Stimulated activated CD4-positive, alpha-beta T cell treated with anti-CD3 and anti-CD28 coated beads, Interleukin-2, amount 100 ng/mL, for 48 hours (primary cell): ENCODE measurements around the gene ATAD1.

Experiments
- DNase-seq, 2 donors: peaks; one replicate each; pipeline ENCODE4 v3.0.0-alpha.2; 2020

ATAD1 gene

DNA sequence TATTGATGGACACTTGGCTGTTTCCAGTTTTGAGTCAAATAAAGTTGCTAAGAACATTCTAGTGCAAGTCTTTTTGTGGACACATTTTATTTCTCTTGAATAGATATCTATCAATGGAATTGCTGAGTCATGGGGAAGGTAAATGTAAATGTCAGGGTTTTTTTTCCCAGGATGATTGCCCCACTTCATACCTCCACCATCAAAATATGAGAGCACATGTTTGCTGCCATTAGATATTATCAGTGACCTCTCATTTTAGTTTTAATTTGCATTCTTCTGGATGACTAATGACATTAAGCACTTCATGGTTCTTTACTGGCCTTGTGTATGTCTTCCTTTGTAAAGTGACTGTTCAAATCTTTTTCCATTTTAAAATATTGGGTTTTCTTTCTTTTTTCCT is 112.7 kb downstream of the ATAD1 start:
- DNase-seq, result no peak

GRCh38 chr10:87703771-87704170 is 114.3 kb downstream of the ATAD1 start:
- DNase-seq, result no peak

- DNase-seq, result no peak
Measured at GRCh38 chr10:87702973-87703294, 115.1 kb downstream of the ATAD1 start.

- DNase-seq, result no peak
Measured at GRCh38 chr10:87702260-87702972, 115.6 kb downstream of the ATAD1 start.
